NCI-H526 treated with DMSO at 0.1 percent for 48 hours (cell line): ENCODE results near the gene CACNA1G.

Experiments used
- DNase-seq: peaks from one replicate; lab custom pipeline; 2025; lab: John Stamatoyannopoulos, UW

Gene CACNA1G

DNA sequence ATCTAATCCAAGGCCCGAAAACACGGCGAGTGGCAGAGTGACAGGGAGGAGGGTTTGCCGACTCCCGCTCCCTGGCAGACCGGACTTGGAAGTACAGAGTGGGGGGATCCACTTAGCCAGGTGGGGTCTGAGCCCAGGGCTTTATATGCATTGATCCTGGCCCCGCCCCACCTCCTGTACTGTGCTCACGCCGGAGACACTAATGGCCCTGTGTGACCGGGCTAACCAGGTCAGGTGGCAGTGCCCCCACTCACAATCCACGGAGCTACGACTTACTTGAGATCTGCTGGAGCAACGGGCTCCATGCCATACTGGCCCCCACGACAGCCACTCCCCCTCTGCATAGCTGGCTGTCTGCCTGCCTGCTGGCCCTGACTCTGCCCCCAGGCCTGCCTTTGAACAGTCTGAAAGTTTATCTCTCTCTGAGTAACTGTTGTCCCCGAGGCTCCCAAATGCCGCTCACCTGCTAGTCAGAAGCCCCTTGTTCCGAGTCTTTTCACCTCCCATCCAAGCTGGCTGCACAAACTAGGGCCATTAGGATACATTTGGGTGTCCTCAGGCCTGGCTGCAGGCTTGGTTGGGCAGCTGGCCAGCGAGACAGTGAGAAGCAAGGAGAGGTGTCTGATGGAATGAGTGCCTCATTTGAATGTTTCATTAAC is 28.0 kb downstream of the CACNA1G start:
- DNase-seq, result no peak

GRCh38 chr17:50589095-50589705 is 28.7 kb downstream of the CACNA1G start:
- DNase-seq, result no peak

- no peak for DNase-seq
Measured at GRCh38 chr17:50590946-50591737, 30.6 kb downstream of the CACNA1G start.

DNA sequence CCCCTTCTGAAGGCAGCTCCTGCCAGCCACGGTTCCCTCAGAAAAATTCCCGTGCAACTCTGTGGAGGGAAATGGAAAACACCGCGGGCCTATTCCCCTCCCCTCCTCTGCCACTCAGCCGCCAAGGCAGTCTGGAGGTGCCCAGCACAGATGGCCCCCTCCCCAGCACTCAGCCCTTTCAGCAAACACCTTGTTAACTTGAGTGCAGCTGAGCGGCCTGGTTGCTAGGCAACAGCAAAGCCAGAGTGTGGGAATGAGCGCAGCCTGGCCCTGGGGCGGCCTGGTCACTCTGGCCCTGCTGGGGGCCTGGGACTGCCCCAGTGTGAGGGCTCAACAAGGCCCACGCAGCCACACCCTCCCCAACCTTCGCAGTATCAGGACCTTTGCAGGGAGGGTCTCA is 32.8 kb downstream of the CACNA1G start:
- peak; percentile 33 for DNase-seq

DNA sequence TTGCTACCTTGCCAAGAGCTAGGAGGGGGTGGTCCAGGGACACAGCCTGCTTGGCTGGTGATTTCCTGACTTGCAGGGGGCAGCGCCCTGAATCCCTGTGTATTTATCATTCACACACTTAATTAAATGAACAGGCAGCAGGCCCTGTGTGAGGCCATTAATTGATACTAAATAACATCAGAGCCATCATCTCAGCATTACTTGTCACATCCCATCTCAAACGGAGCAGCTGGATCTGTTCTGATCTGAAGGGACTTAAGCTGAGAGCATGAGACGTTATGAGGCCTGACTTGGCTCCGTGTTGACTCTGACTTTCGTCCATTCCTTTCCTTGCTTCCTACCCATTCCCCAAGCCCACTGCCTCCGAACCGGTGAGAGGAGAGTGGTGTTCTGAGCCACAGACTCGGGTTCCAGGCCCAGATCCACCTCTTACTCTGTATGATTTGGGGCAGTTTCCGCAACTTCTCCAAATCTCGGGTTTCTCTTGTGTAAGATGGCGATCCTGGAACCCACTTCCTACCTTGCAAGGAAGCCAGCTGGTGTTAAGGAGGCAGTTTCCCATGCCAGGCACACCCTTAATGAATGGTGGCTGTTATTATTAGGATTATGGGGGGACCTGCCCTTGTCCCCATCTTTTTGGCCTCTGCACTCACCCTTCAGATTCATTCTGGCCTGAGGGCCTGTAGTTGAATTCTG is 33.8 kb downstream of the CACNA1G start:
- DNase-seq, result no peak

DNA sequence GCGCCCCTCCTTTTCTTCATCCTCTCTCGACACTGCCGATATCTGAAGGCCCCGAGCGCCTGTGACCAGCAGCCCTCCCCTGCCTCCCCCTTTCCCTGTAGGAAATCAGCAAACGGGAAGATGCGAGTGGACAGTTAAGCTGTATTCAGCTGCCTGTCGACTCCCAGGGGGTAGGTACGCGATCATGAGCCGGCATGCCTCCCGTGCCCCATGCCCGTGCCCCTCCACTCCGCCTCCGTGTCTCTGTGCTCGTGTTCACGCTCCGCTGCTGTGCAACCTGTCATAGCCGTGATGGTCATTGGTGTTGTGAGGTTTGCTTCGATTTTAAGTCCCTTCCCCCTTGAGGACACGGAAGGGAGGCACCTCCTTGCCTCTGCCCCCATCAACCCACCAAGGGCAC is 34.4 kb downstream of the CACNA1G start:
- DNase-seq, result no peak

GRCh38 chr17:50596191-50597037 is 35.9 kb downstream of the CACNA1G start:
- DNase-seq, result peak; percentile 15

- peak; percentile 57 for DNase-seq
Measured at GRCh38 chr17:50598487-50598886, 38.0 kb downstream of the CACNA1G start.

- DNase-seq, result no peak
Measured at GRCh38 chr17:50599606-50600005, 39.1 kb downstream of the CACNA1G start.

DNA sequence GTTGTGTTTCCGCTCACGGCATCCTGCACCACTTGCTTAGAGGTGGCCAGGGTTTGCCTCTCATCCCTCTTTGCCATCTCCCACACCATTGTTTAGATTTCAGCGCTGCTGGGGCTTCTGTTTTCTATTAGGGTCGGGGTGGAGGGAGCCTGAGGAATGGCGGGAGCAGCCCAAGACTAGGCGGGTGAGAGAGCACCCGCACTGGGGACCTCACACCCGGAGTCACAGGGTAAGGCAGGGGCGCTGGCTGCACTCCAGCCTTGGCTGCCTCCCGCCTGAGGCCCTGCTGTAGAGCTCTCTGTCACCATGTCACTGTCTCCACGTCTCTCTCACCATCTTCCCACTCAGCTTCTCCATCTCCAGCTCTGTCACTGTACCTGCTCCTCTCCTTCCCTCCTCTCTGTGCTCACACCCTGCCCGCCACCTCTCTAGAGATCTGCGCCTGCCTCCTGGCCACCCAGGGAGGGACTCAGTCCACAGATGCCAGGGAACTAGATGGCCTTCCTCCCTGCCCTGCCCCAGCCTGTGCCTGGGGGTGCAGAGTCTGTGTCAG is 41.4 kb downstream of the CACNA1G start:
- DNase-seq, result no peak

- no peak for DNase-seq
Measured at GRCh38 chr17:50602836-50603235, 42.3 kb downstream of the CACNA1G start.

- DNase-seq, result peak; percentile 39
Measured at GRCh38 chr17:50603340-50603739, 42.8 kb downstream of the CACNA1G start.

- no peak for DNase-seq
Measured at GRCh38 chr17:50604513-50604912, 44.0 kb downstream of the CACNA1G start.

DNA sequence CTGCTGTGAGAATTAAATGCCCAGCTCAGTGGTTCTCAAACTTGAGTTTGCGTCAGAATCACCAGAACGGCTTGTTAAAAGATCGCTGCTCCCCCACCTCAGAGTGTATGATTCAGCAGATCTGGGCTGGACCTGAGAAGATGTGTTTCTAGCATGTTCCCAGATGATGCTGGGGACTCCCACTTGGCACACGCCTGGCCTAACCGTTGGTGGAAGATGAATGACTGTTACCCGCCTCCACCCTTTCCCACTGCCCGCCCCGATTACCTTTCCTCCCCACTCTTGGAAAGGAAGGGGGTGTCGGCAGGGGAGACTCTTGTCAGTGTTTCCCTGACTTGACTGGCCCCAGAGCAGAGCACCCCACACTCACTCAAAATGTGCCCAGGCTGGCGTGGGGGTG is 44.9 kb downstream of the CACNA1G start:
- DNase-seq, result no peak

DNA sequence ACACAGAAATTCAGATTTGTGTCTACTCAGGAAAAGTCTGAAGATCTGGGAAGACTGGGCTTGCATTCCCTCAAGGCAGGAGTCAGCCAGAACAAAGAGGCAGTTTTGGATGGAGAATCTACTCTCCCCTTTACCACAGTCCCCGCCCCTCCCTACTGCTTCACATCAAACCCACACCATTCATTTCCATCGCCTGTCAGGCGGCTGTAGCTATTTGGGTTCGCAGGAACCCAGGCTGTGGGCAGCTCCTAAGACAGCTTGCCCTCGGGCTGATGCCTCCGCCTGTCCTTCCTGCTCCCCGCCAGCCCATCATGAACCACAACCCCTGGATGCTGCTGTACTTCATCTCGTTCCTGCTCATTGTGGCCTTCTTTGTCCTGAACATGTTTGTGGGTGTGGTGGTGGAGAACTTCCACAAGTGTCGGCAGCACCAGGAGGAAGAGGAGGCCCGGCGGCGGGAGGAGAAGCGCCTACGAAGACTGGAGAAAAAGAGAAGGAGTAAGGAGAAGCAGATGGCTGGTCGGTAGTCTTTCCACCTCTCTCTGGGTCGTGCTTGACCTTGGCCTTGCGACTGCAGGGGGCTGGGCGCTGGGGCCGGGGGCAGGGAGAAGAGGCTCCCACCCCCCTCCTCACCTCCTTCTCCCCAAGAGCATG is 47.1 kb downstream of the CACNA1G start:
- DNase-seq, result no peak

GRCh38 chr17:50608700-50609379 is 48.3 kb downstream of the CACNA1G start:
- DNase-seq, result no peak

DNA sequence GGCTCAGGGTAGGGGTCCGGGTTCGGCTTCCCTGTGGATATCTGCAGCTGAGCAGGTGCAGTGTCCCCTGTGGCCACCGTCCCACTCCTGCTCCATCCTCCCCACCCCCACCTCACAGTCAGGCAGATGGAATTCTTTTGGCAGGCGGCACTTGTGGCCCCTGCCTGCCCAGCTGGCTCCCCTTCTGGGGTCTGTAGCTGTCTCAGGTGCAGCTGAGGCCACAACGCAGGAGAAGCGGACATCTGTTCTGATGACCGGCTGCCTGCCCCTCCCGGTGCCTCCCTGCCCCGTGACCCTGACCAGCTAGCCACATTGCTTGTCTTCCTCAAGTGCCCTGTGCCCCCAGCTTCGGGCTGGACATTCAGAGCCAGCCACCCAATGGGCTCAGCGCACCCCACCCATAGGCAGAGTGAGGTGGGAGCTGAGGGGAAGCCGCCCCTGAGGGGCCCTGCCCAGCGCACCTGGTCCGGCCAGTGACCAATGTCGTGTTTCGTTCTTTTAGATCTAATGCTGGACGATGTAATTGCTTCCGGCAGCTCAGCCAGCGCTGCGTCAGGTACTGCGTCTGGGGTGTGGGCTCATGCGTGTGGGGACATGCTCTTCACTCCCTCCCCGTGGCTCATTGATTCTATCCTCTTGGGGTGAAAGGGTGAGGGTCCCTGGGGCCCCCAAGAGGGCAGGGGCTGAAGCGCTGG is 49.0 kb downstream of the CACNA1G start:
- no peak for DNase-seq

GRCh38 chr17:50611634-50612033 is 51.1 kb downstream of the CACNA1G start:
- no peak for DNase-seq

DNA sequence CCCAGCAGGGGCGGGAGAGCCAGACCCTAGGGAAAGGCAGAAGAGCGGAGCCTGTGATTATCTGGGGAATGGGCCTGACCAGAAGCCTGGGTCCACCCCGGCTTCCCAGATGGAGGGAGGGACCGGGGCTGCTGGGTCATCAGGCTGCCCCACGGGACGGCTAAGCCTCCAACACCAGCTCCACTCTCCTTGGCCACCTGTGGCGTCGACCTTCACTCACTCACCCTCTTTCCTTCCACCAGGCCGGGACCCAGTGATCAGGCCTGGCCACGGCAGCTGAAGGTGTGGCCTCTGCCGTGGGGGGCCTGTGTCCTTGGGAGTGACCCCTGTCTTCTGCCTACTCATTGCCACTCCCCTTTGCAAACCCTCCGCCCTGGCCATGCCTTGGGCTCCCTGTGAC is 51.8 kb downstream of the CACNA1G start:
- no peak for DNase-seq
